ENCODE measurements around the gene SRD5A3.

The SRD5A3 gene

DNA sequence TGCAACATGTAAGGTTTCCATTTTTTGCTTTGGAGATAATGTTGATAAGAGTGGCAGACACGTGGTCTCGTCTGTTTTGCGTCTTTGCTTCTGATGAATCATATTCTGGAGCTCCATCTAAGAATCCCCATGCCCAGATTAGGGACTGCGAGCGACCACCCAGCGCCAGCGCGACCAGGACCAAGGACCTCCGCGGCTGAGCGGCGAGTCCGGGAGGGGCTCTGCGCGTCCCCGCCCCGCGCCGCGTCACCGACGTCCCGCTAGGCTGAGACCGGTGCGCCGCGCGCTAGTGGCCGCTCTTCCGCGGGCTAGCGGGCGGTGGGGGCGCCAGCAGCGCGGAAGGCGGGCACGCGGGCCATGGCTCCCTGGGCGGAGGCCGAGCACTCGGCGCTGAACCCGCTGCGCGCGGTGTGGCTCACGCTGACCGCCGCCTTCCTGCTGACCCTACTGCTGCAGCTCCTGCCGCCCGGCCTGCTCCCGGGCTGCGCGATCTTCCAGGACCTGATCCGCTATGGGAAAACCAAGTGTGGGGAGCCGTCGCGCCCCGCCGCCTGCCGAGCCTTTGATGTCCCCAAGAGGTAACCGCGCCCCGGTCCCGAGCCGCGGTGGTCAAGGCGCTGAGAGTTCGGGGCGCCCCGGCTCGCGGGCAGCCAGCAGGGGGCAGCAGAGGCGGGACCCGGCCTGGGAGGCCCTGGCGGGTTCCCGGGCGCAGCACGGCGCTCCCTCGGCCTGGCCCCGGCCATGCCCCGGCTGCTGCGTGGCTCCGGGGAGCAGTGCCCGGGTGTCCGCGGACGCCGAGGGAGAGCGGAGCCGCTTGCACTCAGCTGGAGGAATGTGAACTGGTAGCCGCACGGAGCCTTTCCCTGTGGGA is at the start of gene SRD5A3:
SRD5A3 (plus strand) TSS at position 263 of the 871 bp plus-strand sequence; CDS start at position 358, 95 bp downstream.
- DNase-seq = peak; percentile 87 to 88

DNA sequence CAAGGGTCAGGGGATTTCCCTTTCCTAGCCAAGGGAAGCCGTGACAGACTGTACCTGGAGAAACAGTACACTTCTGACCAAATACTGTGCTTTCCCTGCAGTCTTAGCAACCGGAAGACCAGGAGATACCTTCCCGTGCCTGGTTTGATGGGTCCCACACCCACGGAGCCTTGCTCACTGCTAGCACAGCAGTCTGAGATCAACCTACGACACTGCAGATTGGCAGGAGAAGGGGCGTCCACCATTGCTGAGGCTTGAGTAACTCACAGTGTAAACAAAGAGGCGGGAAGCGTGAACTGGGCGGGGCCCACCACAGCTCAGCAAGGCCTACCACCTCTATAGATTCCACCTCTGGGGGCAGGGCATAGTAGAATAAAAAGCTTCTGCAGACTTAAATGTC is 48.7 kb upstream of the SRD5A3 start:
- DNase-seq = no peak

DNA sequence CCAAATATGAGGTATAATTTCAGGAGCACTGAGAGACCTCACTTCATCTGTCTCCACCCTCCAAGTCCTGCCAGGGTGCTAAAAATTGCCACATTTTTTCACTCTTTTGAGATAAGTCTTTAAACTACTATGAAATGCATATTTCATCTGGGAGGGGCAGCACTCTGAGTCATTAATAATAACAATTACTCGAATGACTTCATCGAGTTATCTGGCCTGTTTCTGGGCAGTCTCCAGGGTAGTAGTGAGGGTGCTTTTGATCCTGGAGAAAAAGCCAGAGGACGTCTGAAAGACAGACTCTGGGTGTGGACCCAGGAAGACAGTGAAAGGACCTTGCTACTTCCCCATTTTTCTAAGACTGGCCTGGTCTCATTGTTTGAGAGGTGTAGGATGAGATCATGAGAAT is 42.3 kb upstream of the SRD5A3 start:
- no peak for DNase-seq

DNA sequence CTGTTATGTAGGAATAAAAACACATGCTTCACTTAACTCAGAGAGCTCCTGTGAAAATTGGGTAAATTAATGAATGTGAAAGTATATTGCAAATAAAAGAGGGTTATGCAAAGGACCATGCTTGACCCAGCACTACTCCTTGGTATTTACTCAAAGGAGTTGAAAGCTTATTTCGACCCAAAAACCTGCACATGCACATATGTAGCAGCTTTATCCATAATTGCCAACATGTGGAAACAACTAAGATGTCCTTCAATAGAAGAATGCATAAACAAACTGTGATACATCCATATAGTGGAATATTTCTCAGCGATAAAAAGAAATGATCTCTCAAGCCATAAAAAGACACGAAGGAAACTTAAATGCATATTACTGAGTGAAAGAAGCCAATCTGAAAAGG is 41.7 kb upstream of the SRD5A3 start:
- DNase-seq = no peak

DNA sequence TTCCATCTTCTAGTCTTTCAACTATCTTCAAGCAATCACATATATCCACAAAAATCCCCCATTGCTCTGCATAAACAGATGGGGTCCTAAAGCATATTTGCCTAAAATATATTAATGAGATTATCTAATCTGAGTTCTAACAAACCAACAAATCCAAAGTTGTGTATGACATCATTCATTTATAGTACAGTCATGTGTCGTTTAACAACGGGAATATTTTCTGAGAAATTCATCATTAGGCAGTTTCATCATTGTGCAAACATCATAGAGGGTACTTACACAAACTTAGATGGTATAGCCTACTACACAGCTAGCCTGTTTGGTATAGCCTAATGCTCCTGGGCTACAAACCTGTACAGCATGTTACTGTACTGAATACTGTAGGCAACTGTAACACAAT is 38.0 kb upstream of the SRD5A3 start:
- DNase-seq = no peak

DNA sequence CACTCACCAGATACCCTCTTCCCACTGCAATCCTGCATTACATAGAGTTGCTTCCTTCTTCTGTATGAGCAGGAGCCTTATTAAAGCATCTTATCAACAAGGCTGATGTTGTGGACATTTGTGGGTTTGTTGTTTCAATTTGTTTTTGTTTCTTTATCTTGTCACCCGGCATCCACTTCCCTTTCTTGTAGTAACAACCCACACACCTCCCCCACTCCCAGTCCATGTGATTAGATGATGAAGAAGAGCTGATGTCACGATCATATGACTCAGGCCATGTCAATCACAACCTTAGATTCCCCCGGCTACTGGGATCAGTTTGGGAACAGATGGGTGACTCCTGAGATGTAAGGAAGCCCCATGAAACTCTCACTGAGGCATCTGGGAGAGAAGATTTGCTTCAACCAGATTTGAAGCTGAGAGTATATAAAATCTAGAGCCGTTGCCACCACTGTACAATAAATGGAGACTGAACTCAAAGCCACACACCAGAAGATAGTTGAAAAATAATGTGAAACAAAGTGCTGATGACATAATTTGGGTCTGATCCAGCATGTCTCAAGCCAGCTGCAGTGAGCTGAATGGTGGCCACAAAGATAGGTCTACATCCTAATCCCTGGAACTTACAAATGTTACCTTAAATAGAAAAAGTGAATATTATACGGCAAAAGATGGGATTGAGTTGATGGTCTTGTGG is 34.1 kb upstream of the SRD5A3 start:
- peak; percentile 20 to 26 for DNase-seq

DNA sequence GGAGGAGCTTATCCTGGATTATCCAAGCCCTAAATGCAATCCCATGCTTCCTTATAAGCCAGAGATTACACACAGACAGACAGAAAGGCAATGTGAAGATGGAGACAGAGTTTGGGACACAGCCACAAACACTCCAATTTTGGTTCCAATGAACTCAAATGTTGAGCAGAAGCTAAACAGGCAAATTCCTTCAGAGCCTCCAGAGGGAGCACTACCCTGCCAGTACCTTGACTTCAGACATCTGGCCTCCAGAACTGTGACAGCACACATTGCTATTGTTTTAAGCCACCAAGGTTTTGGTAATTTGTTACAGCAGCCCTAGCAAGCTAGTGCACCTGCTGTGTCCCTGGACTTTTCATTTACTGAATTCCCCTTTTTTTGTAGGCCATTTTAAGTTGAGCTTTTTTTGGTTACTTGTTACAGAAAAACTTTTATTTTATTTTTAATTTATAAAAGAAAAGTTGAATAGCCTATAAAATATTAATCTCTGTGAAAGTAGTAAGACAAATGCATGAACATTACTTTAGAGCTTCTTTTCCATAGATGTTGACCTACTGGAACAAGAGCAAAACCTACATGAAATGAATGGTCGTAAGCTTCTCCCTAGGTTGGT is 33.4 kb upstream of the SRD5A3 start:
- peak in 1 of 2 donors; percentile 2 for DNase-seq

DNA sequence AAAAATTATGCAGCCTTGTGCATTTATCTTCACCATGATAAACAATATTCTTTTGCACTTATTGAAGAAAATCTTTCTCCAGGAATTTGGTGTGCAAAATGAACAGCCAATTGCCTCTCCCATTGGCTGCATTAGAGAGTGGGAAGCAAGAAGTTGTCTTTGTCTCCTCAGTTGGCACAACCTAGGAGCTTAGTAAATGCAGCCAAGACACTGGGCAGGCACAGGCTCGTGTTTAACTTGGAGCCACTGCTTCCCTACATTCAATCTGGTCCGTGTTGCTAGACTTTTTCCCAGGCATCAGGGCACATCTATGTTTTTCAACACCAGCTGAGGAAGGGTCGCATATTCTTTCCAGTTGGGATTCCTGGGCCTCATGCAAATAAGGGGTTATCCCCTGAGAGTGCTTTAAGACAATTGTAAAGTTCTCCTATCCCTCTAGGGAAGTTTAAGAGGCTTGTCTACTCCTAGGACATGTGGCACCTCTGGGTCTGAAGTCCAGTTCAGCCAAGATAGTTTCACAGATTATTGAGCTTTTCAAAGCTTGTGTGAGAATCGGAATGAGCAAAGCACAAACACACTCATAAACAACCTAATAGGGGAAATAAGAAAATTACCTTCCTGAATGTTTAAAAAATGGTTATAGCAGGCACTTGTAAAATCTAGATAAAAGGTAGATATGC is 31.8 kb upstream of the SRD5A3 start:
- DNase-seq = peak in 1 of 2 donors; percentile 1

DNA sequence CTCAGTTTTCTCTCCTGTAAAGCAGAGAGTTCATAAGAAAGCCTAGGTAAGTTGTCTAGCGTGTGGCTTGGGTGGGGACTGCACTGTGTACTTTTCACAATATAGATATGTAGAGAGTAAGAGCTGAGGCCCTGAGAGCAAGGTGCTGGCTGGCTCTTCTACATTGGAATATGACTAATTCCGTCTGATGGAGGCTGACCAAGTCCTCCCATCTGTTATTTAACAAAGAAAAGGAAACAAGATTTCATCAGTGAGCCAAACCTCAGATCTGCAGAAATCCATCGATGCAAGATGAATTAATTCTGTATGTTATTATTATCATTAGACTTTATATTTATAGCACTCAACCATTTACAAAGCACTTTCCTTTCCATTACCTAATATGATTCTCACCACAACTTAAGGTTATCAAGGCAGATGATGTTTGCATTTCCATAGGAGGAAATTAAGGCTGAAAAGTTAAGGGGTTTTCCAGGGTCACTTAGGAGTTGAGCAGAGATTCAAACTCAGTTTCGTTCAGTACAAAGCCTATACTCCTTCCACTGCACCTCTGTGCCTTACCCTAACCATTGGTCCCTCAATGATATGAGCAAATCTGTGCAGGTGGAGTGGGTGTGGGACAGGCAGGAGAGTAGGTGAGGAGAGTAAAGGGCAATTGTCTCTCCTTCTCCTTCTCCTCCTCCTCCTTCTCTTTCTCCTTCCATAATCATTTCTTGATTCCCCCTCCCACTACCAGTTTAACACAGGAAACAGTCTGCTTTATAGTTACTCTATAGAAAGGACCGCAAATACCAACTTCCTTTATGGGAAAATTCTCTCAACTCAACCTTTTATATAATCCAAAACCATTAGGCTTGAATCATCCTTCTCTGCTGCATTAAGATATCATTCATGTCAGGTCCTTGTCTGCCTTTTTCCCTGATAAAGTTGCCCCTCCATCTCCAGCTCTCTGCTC is 27.6 kb upstream of the SRD5A3 start:
- peak in 1 of 2 donors; percentile 27 for DNase-seq

DNA sequence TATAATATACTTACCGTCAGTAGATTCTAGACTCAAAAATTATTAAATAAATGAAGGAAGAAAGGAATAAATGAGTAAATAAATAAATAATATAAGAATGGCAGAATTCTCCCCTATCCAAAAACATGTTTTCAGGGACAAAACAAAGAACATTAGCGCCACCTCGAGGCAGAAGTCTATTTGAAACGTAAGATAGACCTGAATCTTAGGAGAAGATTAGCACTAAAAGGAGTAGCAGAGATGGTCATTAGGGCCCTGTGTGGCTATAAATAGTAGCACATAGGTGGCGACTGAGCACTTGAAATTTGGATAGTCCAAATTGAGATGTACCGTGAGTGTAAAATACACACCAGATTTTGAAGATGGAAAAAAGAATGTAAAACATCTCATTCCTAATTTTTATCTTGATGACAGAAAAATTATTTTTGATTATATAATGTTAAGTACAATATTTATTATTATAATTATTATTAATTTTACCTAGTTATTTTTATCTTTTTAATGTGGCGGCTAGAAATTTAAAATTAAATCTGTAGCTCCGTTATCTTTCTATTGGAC is 24.3 kb upstream of the SRD5A3 start:
- peak; percentile 60 to 74 for DNase-seq

DNA sequence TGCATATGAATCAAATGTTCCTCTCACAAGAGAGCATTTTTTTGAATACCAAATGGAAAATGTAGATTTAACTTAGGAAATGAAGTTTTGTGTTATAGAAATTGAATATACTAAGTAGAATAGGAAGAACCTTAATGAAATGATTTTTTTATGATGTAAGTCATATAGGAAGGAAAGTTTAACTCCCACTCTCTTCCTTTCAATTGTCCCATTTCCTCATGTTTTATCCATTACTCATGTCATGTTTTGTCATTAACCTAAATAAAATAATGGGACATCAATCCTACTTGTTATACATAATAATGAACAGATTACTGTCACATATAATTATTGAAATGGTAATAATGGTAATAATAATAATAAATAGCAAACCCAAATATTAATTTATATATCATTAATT is 22.7 kb upstream of the SRD5A3 start:
- DNase-seq = no peak

DNA sequence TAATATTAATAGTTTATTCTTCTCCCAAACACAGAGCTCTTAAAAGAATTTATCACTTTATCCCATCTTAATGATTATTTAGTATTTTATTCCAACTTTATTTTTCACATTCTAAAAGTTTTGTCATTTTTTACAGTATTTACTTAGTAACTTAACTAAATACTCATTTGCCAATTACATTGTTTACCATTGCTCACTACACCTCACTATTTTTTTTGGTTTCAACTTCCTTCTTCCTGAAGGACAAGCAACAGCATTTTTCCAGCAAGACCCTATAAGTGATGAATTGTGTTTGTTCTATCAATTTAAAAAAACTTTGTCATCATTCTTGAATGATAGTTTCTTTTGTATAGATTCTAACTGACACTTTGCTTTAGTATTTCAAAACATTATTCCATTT is 19.4 kb upstream of the SRD5A3 start:
- no peak for DNase-seq

DNA sequence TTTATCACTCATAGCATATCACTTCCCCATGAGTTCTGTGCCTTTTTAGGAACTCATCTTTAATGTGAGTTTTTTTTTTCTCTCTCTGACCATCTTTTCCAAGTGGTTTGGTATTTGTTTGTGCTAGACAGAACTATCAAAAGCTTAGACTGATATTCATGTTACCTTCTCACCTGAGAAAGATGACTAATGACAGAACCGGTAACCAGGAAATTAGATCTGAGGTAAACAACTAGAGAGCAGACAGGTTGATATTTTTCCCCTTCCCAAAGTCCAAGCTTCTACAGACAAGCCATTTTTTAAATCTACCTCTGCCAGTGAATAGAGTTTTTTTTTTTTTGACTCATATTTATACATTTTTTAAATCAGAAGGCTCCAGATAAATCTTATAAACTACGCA is 17.0 kb upstream of the SRD5A3 start:
- DNase-seq = no peak

DNA sequence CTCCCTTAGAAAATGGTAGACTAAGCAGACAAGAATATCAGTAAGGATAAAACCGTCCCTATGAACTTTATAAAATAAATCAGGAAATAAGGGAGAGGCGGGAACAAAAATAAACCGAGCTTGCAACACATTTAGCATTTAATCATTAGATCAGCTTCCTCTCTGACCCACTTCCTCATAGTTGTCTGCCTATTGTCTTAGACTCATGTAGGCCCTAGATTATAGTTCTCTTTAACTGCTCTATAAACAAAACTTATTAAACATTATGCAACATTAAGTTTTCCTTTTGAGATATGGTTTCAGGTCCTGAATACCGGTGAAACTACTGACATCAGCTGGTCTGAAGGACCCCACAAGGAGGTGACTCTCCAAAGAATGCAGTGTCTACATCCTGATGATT is 15.8 kb upstream of the SRD5A3 start:
- DNase-seq = no peak

DNA sequence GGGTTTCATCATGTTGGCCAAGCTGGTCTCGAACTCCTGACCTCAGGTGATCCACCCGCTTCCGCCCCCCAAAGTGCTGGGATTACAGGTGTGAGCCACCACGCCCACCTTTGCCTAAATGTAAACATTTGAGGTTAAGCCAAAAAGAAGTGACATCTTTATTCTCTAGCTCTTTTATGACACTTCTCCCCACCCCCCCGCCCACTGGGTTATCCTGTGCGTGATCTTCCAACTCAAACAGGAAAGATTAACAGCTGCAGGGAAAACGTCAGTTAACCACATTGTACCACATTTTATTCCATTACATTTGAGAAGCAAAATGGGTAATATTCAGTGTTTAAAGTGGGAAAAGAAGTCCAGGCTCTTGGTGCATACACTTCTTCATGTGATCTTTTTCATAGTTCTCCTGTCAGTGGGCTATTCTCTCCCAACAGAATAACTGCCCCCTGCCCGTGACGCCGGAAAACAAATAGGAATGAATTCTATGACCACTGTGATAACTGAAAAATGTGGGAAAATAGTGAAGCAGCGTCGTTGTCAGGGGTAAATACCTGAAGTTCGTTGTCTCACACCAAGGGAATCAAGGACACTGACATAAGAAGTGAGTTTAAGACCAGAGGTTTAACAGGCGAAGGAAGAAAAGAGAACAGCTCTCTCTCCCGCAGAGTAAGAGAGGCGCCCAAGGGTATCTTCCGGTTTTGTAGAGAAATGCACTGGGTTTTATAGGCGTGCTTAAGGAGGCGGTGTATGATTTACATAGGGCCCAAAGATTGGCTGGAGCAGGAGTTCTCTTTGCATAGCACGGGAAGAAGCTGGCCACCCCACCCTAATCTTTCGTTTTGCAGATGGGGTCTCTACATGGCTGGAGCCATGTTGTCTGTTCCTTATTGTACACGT is 9.7 kb upstream of the SRD5A3 start:
- DNase-seq = no peak

DNA sequence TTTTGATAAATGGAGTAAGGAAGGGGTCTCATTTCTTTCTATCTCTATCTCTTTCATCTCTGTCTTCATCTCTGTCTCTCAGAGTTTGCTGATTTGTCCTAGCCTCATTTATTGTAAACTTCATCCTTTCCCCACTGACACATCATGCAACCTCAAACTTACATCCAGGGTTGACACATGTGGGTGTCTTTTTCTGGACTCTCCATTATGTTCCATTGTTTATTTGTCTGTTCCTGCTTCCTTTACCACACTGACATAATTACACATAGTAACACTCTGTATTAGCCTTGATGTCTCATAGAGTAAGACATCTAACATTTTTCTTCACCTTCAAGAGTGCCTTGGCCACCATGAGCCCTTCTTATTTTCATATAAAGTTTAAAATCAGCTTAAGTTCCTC is 8.1 kb upstream of the SRD5A3 start:
- DNase-seq = no peak

DNA sequence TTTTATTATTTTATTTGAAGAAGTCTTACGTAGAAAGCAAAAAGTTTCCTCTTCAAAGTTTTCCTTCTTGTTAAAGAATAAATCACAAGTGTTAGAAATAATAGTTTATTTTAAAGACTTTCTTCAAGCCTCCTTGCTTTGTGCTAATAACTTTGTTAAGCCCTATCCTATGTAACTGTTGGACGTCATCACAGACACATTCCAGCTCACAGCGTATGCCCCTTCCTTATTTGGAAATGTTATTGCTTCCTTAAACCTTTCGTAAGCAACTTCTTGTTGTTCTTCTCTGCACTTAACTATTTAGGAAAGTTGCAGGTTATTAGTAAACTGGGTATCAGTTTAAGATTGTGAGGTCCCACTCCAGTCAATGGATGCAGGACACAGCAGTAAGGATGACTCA is 7.6 kb upstream of the SRD5A3 start:
- no peak for DNase-seq

DNA sequence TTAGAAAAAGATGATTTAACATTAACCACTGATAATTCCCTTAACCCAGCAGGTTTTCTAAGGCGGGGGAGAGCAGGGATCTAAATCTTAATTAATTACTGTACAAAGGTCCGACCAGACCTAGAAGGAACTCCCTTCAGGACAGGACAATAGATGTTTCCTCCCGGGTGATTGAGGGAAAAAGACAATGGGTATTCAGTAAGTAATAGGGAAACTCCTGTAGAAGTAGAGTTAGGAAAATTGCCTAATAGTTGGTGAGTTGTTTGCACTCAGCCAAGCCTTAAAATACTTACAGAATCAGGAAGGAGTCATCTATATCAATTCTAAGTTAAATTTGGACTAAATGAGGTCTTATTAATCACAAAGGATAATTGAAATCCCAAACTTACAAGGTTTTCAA is 5.8 kb upstream of the SRD5A3 start:
- DNase-seq = no peak

DNA sequence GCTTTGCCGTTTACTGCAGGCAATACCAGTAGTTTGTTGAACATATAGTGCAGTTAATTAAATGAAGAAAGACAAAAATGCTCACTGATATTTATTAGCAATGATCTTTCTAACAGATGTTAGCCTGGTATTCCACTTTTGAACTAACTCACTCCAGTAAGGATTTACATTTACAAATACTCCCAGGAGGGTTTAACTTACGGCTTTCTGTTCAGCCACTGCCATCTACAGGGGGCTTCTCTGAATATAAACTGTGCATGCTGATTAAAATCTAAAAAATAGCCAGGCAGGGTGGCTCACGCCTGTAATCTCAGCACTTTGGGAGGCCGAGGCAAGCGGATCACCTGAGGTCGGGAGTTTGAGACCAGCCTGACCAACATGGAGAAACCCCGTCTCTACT is 2.2 kb upstream of the SRD5A3 start:
- no peak for DNase-seq

DNA sequence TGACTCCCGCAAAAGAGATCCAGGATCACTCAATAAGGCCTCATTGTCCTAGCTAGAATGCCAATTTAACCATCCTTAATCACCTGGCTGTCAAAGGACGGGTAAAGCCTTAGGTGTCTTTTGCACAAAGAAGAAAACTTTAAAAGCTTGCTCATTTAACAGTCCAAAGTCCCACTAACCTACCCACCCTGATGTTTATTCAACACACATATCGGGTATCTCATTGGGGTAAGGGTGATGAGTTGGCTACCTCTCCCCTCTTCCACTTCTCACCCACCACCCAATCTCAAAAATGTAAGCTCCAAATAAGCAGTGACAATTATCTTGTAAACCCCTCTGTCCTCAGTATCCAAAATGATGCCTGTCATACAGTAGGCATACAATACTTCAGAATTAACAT is 988 bp upstream of the SRD5A3 start:
- no peak for DNase-seq

DNA sequence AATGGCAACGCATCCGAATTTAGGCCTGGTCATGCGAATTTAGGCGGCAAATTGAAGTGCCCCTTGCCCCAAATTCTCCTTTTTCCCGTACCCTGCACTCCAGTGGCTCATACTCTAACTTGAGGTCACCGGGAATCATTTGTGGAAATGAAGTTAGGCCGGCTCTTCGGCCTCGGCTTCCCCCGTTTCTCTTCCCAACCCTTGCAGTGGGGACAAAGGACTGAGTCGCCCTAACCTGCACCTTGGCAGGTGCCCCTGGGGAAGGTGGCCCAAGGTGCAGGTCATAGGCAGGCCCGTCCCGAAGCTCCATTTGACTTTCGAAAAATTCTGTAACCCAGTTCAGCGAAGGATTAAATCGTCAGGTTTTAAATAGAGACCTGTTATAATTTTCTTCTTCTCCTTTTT is 811 bp downstream of the SRD5A3 start:
- DNase-seq = no peak
